WI38 (cell line): ENCODE results near the gene ADM2.

Experiments
- H3K4me3 ChIP-seq: 2 replicates; pipeline ENCODE4 v1.5.1; 2011; ENCODE audit warnings: low read depth, mild to moderate bottlenecking, control low read depth, low read length
- TF ChIP-seq, protein P1 (sequence below): IDR thresholded peaks from 2 replicates; pipeline ENCODE4 v1.5.1; 2012; ENCODE audit warnings: low read depth, mild to moderate bottlenecking, control low read depth, low read length

Gene ADM2

GRCh38 chr22:50465066-50465930, 16.0 kb upstream of the ADM2 start:
- TF ChIP-seq, protein P1, sequence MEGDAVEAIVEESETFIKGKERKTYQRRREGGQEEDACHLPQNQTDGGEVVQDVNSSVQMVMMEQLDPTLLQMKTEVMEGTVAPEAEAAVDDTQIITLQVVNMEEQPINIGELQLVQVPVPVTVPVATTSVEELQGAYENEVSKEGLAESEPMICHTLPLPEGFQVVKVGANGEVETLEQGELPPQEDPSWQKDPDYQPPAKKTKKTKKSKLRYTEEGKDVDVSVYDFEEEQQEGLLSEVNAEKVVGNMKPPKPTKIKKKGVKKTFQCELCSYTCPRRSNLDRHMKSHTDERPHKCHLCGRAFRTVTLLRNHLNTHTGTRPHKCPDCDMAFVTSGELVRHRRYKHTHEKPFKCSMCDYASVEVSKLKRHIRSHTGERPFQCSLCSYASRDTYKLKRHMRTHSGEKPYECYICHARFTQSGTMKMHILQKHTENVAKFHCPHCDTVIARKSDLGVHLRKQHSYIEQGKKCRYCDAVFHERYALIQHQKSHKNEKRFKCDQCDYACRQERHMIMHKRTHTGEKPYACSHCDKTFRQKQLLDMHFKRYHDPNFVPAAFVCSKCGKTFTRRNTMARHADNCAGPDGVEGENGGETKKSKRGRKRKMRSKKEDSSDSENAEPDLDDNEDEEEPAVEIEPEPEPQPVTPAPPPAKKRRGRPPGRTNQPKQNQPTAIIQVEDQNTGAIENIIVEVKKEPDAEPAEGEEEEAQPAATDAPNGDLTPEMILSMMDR, result no peak
- no peak overlapping the region for H3K4me3 ChIP-seq

DNA sequence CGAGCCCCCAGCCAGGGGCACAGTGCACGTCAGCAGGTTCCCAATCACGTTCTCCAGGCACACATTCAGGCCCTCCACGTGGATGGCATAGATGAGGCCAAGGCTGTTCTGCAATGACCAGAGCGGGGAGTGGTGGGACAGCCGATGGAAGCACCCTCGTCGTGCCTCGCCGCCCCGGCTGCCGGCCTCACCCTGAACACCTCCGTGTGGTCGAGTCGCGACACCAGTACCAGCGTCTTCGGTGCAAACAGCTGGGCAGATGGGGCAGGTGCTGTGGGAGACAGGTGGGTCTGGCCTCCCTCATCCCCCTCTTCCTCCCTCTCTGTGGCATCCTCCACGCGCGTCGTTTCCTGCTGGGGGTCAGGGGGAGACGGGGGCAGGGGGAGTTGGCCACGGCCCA, 14.0 kb upstream of the ADM2 start:
- TF ChIP-seq, protein P1, result no peak
- no peak overlapping the region for H3K4me3 ChIP-seq

DNA sequence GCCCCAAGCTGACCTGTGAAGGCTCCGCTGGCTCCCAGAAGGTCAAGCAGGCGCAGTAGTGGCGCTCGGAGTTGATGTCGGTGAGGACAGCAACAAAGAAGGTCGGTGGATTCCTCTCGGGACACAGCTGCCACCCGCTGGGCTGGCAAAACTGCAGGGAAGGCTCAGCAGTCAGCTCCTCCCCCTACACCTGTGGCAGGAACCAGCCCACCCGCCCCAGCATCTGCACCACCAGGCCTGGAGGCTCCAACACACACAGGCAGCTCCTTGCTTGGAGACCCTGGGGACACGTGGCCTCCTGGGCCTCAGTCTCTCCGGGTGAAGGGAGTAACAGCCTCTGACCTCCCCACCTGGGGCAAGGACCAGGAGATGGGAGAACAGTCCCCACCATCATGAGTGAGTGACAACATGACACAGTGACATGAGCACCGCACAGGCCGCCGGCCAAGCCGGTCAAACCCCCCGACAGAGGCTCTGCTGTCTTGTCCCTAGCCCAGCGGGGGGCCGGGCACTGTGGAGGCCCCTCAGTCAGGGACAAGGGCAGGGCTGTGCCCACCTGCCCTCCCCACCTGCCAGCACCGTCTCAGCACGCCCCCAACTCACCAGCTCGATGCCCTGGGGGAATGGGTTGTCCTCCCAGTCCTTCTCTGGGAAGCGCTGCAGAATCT, 13.4 kb upstream of the ADM2 start:
- TF ChIP-seq, protein P1, result no peak
- H3K4me3 ChIP-seq, result no peak overlapping the region

DNA sequence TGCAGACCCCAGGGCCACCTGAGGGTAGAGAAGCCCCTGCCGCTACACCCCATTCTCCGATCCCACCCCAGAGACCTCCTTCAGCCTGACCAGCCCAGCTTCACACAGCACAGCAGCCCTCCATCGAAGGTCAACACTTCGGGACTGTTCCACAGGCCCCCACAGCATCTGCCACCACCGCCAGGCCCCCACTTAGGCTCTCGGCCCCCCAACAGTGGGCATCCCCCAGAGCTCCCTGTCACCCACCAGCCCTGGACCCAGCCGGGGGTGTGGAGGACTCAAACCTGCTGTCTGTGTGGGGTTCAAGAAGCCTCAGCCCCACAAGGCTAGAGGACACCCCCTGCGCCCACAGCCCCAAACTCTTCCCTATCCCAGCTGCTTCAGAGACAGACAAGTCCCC, 12.7 kb upstream of the ADM2 start:
- TF ChIP-seq, protein P1, result no peak
- H3K4me3 ChIP-seq, result no peak overlapping the region

DNA sequence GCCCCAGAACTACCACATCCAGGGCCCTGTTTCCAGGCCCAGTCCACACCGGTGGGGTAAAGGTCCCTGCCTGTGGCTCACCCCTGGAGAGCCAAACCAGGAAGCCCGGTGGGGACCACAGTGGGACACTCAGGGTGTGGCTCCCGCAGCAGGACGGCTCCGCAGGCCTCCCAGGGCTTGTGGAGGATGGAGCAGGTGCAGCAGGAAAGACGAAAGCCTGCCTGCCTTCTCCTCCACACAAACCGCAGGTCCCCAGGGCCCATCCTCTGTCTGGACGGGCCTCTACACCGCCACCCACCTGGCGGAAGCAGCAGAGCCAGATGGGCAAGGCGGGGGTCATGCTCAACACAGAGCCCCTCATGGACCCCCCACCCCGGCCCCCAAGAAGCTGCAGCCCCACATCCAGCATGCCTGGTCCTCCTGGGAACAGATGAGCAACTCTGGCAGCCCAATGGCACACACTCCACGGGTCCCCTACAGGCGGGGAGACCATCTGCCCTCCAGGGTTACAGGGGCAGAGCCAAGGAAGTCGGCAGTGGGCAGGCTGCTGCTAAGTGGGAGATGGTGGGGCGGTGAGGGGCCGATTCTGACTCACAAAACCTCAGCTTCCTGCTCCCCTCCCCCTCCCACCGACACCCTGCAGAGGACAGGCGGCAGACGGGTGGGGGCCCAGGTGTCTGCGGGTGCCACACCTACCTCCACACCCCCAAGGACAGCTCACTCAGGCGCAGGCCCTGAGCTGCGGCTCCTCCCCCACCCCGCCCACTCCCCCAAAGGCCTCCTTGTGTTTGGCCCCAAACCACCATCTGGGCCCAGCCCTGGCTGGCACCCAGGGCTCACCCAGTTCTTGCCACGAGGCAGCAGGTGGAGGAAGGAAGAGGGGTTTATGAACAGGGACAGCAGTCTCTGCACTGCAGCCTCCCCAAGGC, 11.7 kb upstream of the ADM2 start:
- H3K4me3 ChIP-seq, result no peak overlapping the region
- TF ChIP-seq, protein P1, result no peak

GRCh38 chr22:50470491-50470890, 10.9 kb upstream of the ADM2 start:
- TF ChIP-seq, protein P1, result no peak
- H3K4me3 ChIP-seq, result no peak overlapping the region
